ENCODE data around the gene POLR2I. TPM values are rescaled to one million over a fixed set of nuclear protein-coding genes. Genes with fewer than 3 reads are reported as not detected.

The POLR2I gene
- total RNA-seq, 1 experiment from 2014 or later, result 165 TPM

GRCh38 chr19:36114721-36115452, at the start of gene POLR2I (continued):
- TF ChIP-seq, protein P1, sequence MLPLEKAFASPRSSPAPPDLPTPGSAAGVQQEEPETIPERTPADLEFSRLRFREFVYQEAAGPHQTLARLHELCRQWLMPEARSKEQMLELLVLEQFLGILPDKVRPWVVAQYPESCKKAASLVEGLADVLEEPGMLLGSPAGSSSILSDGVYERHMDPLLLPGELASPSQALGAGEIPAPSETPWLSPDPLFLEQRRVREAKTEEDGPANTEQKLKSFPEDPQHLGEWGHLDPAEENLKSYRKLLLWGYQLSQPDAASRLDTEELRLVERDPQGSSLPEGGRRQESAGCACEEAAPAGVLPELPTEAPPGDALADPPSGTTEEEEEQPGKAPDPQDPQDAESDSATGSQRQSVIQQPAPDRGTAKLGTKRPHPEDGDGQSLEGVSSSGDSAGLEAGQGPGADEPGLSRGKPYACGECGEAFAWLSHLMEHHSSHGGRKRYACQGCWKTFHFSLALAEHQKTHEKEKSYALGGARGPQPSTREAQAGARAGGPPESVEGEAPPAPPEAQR (CRISPR knock-in tag; IDR thresholded peaks at IDR 0.05), result no peak
- TF ChIP-seq MAX (CRISPR knock-in tag; IDR thresholded peaks at IDR 0.05), result peak; percentile 99
- TF ChIP-seq, protein P2, sequence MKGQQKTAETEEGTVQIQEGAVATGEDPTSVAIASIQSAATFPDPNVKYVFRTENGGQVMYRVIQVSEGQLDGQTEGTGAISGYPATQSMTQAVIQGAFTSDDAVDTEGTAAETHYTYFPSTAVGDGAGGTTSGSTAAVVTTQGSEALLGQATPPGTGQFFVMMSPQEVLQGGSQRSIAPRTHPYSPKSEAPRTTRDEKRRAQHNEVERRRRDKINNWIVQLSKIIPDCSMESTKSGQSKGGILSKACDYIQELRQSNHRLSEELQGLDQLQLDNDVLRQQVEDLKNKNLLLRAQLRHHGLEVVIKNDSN (CRISPR knock-in tag; IDR thresholded peaks at IDR 0.05), result peak; percentile 87
- no peak for TF ChIP-seq JAZF1 (CRISPR knock-in tag; IDR thresholded peaks at IDR 0.05)
- TF ChIP-seq, protein P3, sequence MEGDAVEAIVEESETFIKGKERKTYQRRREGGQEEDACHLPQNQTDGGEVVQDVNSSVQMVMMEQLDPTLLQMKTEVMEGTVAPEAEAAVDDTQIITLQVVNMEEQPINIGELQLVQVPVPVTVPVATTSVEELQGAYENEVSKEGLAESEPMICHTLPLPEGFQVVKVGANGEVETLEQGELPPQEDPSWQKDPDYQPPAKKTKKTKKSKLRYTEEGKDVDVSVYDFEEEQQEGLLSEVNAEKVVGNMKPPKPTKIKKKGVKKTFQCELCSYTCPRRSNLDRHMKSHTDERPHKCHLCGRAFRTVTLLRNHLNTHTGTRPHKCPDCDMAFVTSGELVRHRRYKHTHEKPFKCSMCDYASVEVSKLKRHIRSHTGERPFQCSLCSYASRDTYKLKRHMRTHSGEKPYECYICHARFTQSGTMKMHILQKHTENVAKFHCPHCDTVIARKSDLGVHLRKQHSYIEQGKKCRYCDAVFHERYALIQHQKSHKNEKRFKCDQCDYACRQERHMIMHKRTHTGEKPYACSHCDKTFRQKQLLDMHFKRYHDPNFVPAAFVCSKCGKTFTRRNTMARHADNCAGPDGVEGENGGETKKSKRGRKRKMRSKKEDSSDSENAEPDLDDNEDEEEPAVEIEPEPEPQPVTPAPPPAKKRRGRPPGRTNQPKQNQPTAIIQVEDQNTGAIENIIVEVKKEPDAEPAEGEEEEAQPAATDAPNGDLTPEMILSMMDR (IDR thresholded peaks at IDR 0.05), result no peak
- TF ChIP-seq ZNF317 (CRISPR knock-in tag; IDR thresholded peaks at IDR 0.05; ENCODE audit: borderline replicate concordance, low read depth), result no peak
- TF ChIP-seq NFATC4 (CRISPR knock-in tag; IDR thresholded peaks at IDR 0.05), result no peak
- TF ChIP-seq SMAD3 (CRISPR knock-in tag; IDR thresholded peaks at IDR 0.05; ENCODE audit: borderline replicate concordance), result no peak
- TF ChIP-seq IRF1 (CRISPR knock-in tag; IDR thresholded peaks at IDR 0.05), result 0 out of 2 replicates have a peak, but pooled peaks have one; percentile 32
- TF ChIP-seq CREB1 (CRISPR knock-in tag; IDR thresholded peaks at IDR 0.05), result peak; percentile 79; the same call in 1 of the 2 replicates
- TF ChIP-seq PREB (CRISPR knock-in tag; IDR thresholded peaks at IDR 0.05; ENCODE audit: borderline replicate concordance), result no peak
- TF ChIP-seq TEAD1 (CRISPR knock-in tag; IDR thresholded peaks at IDR 0.05), result peak; percentile 83; the same call in 1 of the 2 replicates
- TF ChIP-seq STAT6 (CRISPR knock-in tag; conservative IDR thresholded peaks at IDR 0.05; ENCODE audit: low read depth), result no peak
- no peak for TF ChIP-seq GTF2I (CRISPR knock-in tag; conservative IDR thresholded peaks at IDR 0.05)
- no peak for TF ChIP-seq ZNF396 (CRISPR knock-in tag; IDR thresholded peaks at IDR 0.05; ENCODE audit: borderline replicate concordance)
- TF ChIP-seq GABPB1 (CRISPR knock-in tag; IDR thresholded peaks at IDR 0.05), result peak; percentile 76
- TF ChIP-seq HMGA2 (CRISPR knock-in tag; IDR thresholded peaks at IDR 0.05), result no peak
- no peak for TF ChIP-seq GRHL2 (CRISPR knock-in tag; IDR thresholded peaks at IDR 0.05; ENCODE audit: insufficient replicate concordance, severe bottlenecking)
- TF ChIP-seq, protein P4, sequence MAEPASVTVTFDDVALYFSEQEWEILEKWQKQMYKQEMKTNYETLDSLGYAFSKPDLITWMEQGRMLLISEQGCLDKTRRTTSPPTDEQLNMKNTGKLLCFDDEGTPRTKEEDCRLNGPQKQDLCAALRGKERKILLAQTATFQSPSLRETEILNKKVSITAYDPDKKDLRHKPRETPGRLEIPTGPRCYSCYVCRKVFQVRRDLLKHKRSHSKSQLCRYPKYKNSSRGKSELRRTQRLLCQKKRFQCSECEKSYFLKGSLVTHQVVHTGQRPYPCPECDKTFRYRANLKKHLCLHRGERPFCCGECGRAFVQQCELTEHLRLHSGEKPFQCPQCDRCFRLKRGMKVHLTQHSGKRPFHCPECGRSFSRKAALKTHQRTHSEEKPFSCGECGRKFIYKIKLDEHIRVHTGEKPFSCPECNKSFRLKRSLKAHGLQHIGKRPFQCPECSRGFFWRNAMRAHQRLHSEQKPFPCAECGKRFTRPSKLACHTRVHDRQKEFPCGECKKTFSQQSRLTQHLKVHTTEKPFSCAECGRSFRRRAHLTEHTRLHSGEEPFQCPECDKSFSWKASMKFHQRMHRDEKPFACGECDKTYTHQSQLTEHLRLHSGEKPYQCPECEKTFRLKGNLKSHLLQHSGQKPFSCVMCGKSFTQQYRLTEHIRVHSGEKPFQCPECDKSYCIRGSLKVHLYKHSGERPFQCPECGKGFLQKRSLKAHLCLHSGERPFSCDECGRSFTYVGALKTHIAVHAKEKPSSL (CRISPR knock-in tag; conservative IDR thresholded peaks at IDR 0.05), result no peak
- TF ChIP-seq PRRX2 (CRISPR knock-in tag; IDR thresholded peaks at IDR 0.05), result no peak
- no peak for TF ChIP-seq EMX1 (CRISPR knock-in tag; IDR thresholded peaks at IDR 0.05)
- no peak for TF ChIP-seq RELA (CRISPR knock-in tag; IDR thresholded peaks at IDR 0.05; ENCODE audit: borderline replicate concordance)
- TF ChIP-seq, protein P5, sequence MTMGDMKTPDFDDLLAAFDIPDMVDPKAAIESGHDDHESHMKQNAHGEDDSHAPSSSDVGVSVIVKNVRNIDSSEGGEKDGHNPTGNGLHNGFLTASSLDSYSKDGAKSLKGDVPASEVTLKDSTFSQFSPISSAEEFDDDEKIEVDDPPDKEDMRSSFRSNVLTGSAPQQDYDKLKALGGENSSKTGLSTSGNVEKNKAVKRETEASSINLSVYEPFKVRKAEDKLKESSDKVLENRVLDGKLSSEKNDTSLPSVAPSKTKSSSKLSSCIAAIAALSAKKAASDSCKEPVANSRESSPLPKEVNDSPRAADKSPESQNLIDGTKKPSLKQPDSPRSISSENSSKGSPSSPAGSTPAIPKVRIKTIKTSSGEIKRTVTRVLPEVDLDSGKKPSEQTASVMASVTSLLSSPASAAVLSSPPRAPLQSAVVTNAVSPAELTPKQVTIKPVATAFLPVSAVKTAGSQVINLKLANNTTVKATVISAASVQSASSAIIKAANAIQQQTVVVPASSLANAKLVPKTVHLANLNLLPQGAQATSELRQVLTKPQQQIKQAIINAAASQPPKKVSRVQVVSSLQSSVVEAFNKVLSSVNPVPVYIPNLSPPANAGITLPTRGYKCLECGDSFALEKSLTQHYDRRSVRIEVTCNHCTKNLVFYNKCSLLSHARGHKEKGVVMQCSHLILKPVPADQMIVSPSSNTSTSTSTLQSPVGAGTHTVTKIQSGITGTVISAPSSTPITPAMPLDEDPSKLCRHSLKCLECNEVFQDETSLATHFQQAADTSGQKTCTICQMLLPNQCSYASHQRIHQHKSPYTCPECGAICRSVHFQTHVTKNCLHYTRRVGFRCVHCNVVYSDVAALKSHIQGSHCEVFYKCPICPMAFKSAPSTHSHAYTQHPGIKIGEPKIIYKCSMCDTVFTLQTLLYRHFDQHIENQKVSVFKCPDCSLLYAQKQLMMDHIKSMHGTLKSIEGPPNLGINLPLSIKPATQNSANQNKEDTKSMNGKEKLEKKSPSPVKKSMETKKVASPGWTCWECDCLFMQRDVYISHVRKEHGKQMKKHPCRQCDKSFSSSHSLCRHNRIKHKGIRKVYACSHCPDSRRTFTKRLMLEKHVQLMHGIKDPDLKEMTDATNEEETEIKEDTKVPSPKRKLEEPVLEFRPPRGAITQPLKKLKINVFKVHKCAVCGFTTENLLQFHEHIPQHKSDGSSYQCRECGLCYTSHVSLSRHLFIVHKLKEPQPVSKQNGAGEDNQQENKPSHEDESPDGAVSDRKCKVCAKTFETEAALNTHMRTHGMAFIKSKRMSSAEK (CRISPR knock-in tag; IDR thresholded peaks at IDR 0.05; ENCODE audit: borderline replicate concordance), result no peak

Data from WTC11 (cell line).